ENCODE measurements around the gene SEMA7A.

The SEMA7A gene

GRCh38 chr15:74370471-74370870 lies 63.3 kb downstream of the SEMA7A start:
- TF ChIP-seq EZH2 (IDR thresholded peaks at IDR 0.05; ENCODE audit: borderline replicate concordance, low read length) (no peak), CTCF (IDR thresholded peaks at IDR 0.05; ENCODE audit: low read length) (no peak)
- no peaks in the 10 kb centered on the region for H3K9me2 ChIP-seq (ENCODE audit: low read depth, low read length)
- H3K79me2 ChIP-seq (ENCODE audit: insufficient read depth, low read length), result no peaks in the 10 kb centered on the region
- peaks cover 17% of the 10 kb centered on the region for H3K4me1 ChIP-seq (ENCODE audit: insufficient read depth, low read length, severe bottlenecking)
- H4K20me1 ChIP-seq (ENCODE audit: insufficient read depth, low read length), result no peaks in the 10 kb centered on the region
- no peak overlapping the region for H2AFZ ChIP-seq (ENCODE audit: low read length)
- no peak overlapping the region for H3K4me3 ChIP-seq (ENCODE audit: low read depth, low read length, poor library complexity, severe bottlenecking)
- H3K9me3 ChIP-seq (ENCODE audit: low read length), result no peaks in the 10 kb centered on the region
- no peak overlapping the region for H3K27ac ChIP-seq (ENCODE audit: low read depth, low read length, poor library complexity, severe bottlenecking)
- no peak overlapping the region for H3K9ac ChIP-seq (ENCODE audit: low read length)
- H3F3A ChIP-seq (ENCODE audit: insufficient read depth, low read length), result no peaks in the 10 kb centered on the region
- H3K27me3 ChIP-seq (ENCODE audit: insufficient read depth, low read length), result peaks cover 4% of the 10 kb centered on the region; the same call in 1 of the 2 replicates
- H3K36me3 ChIP-seq (ENCODE audit: insufficient read depth, low read length), result no peaks in the 10 kb centered on the region
- H3K4me2 ChIP-seq (ENCODE audit: low read length), result no peak overlapping the region

DNA sequence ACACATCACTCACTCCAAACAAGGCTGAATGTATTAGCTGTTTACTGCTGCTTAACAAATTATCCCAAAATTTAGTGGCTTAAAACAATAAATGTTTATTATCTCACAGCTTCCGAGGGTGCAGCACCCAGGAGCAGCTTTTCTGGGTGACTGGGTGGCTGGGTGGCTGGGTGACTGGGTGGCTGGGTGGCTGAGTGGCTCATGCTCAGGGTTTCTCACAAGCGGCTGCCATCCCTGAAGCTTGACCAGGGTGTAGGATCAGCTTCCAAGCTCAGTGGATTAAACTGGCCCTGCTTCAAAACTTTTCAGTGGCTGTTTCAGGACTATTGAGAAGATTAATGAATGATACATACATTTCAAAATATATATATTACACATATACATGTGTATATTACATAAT lies 64.0 kb downstream of the SEMA7A start:
- Histone ChIP-seq H3K36me3 (ENCODE audit: insufficient read depth, low read length) (no peaks in the 10 kb centered on the region), H3K9me2 (ENCODE audit: low read depth, low read length) (no peaks in the 10 kb centered on the region), H3K4me3 (ENCODE audit: low read depth, low read length, poor library complexity, severe bottlenecking) (no peak overlapping the region), H3K27ac (ENCODE audit: low read depth, low read length, poor library complexity, severe bottlenecking) (no peak overlapping the region), H2AFZ (ENCODE audit: low read length) (no peak overlapping the region), H3F3A (ENCODE audit: insufficient read depth, low read length) (no peaks in the 10 kb centered on the region), H3K9me3 (ENCODE audit: low read length) (no peaks in the 10 kb centered on the region), H3K27me3 (ENCODE audit: insufficient read depth, low read length) (peaks cover 4% of the 10 kb centered on the region; the same call in 1 of the 2 replicates), H3K4me1 (ENCODE audit: insufficient read depth, low read length, severe bottlenecking) (peaks cover 13% of the 10 kb centered on the region), H3K4me2 (ENCODE audit: low read length) (no peak overlapping the region), H3K9ac (ENCODE audit: low read length) (no peak overlapping the region), H4K20me1 (ENCODE audit: insufficient read depth, low read length) (no peaks in the 10 kb centered on the region), H3K79me2 (ENCODE audit: insufficient read depth, low read length) (no peaks in the 10 kb centered on the region)
- TF ChIP-seq CTCF (IDR thresholded peaks at IDR 0.05; ENCODE audit: low read length), result no peak

DNA sequence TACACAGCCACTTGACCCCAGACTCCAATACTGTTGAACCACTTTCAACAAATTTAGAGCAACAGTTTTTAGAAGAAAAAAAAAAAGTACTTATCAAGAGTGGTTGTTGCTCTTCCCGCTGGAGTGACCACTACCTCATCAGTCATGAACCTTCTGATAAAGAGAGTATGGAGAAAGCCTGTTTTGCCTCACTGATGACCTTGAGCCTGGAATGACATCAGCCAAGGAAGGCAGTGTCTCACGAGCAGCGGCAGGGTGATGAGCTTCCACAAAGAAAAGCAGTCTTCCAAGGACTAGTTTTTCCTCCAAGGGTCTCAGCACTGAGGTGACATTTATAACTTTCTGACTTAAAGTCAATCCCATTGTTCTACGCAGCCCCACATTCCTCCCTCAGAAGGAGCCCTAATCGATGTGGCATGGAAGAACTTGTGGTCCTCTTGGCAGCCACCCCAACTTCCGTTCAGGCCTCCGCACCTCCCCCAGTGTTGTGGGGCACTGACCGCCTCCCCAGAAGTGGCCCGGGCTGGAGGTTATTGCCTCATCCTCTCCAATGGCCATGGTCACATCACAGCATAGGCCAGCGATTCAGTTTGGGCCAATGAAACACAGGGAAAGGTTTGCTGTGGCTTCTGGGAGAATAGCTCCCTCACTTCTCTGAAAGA lies 64.5 kb downstream of the SEMA7A start:
- H3K36me3 ChIP-seq (ENCODE audit: insufficient read depth, low read length), result no peaks in the 10 kb centered on the region
- H3F3A ChIP-seq (ENCODE audit: insufficient read depth, low read length), result no peaks in the 10 kb centered on the region
- no peak overlapping the region for H2AFZ ChIP-seq (ENCODE audit: low read length)
- H3K27me3 ChIP-seq (ENCODE audit: insufficient read depth, low read length), result peaks cover 4% of the 10 kb centered on the region; the same call in 1 of the 2 replicates
- no peaks in the 10 kb centered on the region for H3K79me2 ChIP-seq (ENCODE audit: insufficient read depth, low read length)
- no peak overlapping the region for H3K4me2 ChIP-seq (ENCODE audit: low read length)
- H3K9me2 ChIP-seq (ENCODE audit: low read depth, low read length), result no peaks in the 10 kb centered on the region
- H3K4me3 ChIP-seq (ENCODE audit: low read depth, low read length, poor library complexity, severe bottlenecking), result no peak overlapping the region
- no peaks in the 10 kb centered on the region for H3K9me3 ChIP-seq (ENCODE audit: low read length)
- no peaks in the 10 kb centered on the region for H4K20me1 ChIP-seq (ENCODE audit: insufficient read depth, low read length)
- H3K9ac ChIP-seq (ENCODE audit: low read length), result no peak overlapping the region
- H3K27ac ChIP-seq (ENCODE audit: low read depth, low read length, poor library complexity, severe bottlenecking), result no peak overlapping the region
- H3K4me1 ChIP-seq (ENCODE audit: insufficient read depth, low read length, severe bottlenecking), result peaks cover 9% of the 10 kb centered on the region
- no peak for TF ChIP-seq CTCF (IDR thresholded peaks at IDR 0.05; ENCODE audit: low read length)
- TF ChIP-seq EZH2 (IDR thresholded peaks at IDR 0.05; ENCODE audit: borderline replicate concordance, low read length), result no peak
